MCF 10A (cell line): ENCODE measurements around the gene RIPOR2. TPM values are rescaled to one million over a fixed set of nuclear protein-coding genes. Genes with fewer than 3 reads are reported as not detected.

Experiments
- BruUV-seq: library from RNA; stranded (reverse); fragments of 400-500 nt; replicated peaks from 2 replicates; lab custom pipeline; 2021; lab: Mats Ljungman, UMichigan
- CTCF ChIA-PET: fragments of 300-600 bp; sonication (Branson Sonifier 250); formaldehyde crosslinking; extraction: SDS; loops from one replicate; lab custom pipeline; 2021; ENCODE audit warnings: antibody characterized with exemption, inconsistent platforms; lab: Yijun Ruan, JAX
- POLR2A ChIA-PET: fragments of 300-600, 350-650 bp; sonication (Branson Sonifier 250); formaldehyde crosslinking; extraction: SDS; loops from one replicate; lab custom pipeline; 2020; ENCODE audit warnings: antibody characterized with exemption, inconsistent platforms; lab: Yijun Ruan, JAX
- DNase-seq: peaks from one replicate; pipeline ENCODE4 v3.0.0-alpha.2; 2018; ENCODE audit not compliant: unreplicated experiment
- H3K27ac Mint-ChIP-seq: one replicate; pipeline ENCODE4 v1.8.0; 2022; ENCODE audit warnings: mild to moderate bottlenecking, low read depth, mixed read lengths; ENCODE audit not compliant: unreplicated experiment
- H3K27me3 Mint-ChIP-seq: one replicate; pipeline ENCODE4 v1.8.0; 2022; ENCODE audit warnings: mixed read lengths; ENCODE audit not compliant: insufficient read depth, unreplicated experiment
- H3K36me3 Mint-ChIP-seq: one replicate; pipeline ENCODE4 v1.8.0; 2022; ENCODE audit warnings: mild to moderate bottlenecking, moderate library complexity, mixed read lengths; ENCODE audit not compliant: insufficient read depth, unreplicated experiment
- H3K4me1 Mint-ChIP-seq: one replicate; pipeline ENCODE4 v1.8.0; 2022; ENCODE audit warnings: mixed read lengths; ENCODE audit not compliant: insufficient read depth, unreplicated experiment
- H3K4me3 Mint-ChIP-seq: one replicate; pipeline ENCODE4 v1.8.0; 2022; ENCODE audit warnings: mild to moderate bottlenecking, moderate library complexity, mixed read lengths; ENCODE audit not compliant: unreplicated experiment
- H3K9me3 Mint-ChIP-seq: one replicate; pipeline ENCODE4 v1.8.0; 2022; ENCODE audit warnings: mixed read lengths; ENCODE audit not compliant: unreplicated experiment
- CTCF ChIP-seq: fragments of 200-600 bp; IDR thresholded peaks from one replicate; pipeline ENCODE4 v1.8.0; 2022; ENCODE audit warnings: antibody characterized with exemption, mild to moderate bottlenecking; ENCODE audit not compliant: unreplicated experiment
- intact Hi-C: fragments of 100-400 bp; cut with micrococcal nuclease; formaldehyde crosslinking; loops from 2 replicates; pipeline ENCODE4 v1.14.1; 2022
- total RNA-seq: library from RNA; stranded (reverse); gene quantifications from 2 replicates; pipeline ENCODE4 v1.2.3, GENCODE V29; 2022

RIPOR2 gene
- total RNA-seq, 1 experiment from 2014 or later = 4.9 TPM

DNA sequence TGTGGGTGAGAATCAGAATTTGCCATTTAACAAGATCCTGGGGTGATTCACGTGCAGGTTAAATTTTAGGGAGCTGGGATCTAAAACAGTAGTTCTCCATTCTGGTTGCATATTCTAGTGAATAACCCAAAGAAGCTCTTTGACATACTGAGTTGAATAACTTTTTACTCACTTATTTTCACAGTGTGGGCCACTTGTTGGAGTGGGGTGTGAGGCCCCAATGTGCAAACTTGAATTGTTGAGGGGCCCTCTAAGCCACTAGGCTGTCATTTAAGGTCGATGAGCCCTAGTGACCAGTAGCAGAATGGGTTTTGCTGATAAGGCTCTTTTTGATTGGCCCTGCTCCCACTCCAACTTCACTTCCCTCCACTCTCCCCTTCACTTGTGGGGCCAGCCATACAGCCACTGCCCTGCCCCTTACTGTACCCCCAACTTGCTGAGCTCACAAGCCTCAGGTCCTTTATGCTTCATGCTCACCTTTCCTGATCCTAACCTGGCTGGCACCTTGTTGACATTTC, 33.6 kb upstream of the RIPOR2 start:
- ChIA-PET CTCF (no interaction called here), POLR2A (interaction anchor here (0.9 kb wide), 1 partner anchor 13 kb away, joined by 3 read pairs; no protein-coding TSS in a partner anchor)
- BruUV-seq = no TSS peak
- intact Hi-C loops = no loop called here
- H3K27me3 Mint-ChIP-seq = no peaks in the 10 kb centered on the region
- peaks cover 5% of the 10 kb centered on the region for H3K36me3 Mint-ChIP-seq
- no peak for DNase-seq
- no peaks in the 10 kb centered on the region for H3K9me3 Mint-ChIP-seq
- H3K4me3 Mint-ChIP-seq = no peak overlapping the region
- no peak for TF ChIP-seq CTCF
- H3K27ac Mint-ChIP-seq = no peak overlapping the region
- H3K4me1 Mint-ChIP-seq = peaks cover 5% of the 10 kb centered on the region

GRCh38 chr6:24968783-24969182, 33.0 kb upstream of the RIPOR2 start:
- Mint-ChIP-seq H3K36me3 (peaks cover 5% of the 10 kb centered on the region), H3K4me1 (peaks cover 5% of the 10 kb centered on the region), H3K27ac (no peak overlapping the region), H3K4me3 (no peak overlapping the region), H3K27me3 (no peaks in the 10 kb centered on the region), H3K9me3 (no peaks in the 10 kb centered on the region)
- BruUV-seq = no TSS peak
- TF ChIP-seq CTCF = no peak
- DNase-seq = no peak
- ChIA-PET CTCF (no interaction called here), POLR2A (interaction anchor here (0.6 to 0.9 kb wide), 2 partner anchors 14 to 33 kb away, joined by 3 read pairs; partner anchors contain the start of gene RIPOR2)
- intact Hi-C loops = no loop called here

DNA sequence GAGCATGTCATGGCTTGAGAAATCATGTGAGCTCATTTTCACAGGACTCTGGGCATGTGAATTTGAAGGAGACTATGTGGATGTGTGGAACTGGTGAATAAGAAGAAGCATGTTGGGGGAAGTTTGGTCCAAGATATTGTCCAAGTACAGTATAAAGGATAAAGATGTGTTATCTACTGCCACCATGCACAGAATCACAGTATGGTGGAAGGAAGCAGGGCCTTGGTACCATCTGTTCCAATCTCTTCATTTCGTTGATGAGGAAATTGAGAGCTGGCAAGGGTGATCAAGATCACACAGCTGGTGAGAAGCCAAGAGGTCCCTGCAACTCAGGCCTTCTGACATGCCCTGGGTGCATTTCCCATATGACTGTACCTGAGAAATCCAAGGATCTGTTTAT, 31.5 kb upstream of the RIPOR2 start:
- H3K4me3 Mint-ChIP-seq = no peak overlapping the region
- H3K9me3 Mint-ChIP-seq = no peaks in the 10 kb centered on the region
- CTCF ChIA-PET = interaction anchor here (1.5 to 2.2 kb wide), 3 partner anchors 10 to 33 kb away, joined by 3 to 6 read pairs (median 5); no protein-coding TSS in a partner anchor
- no peak for TF ChIP-seq CTCF
- no peaks in the 10 kb centered on the region for H3K4me1 Mint-ChIP-seq
- H3K36me3 Mint-ChIP-seq = peaks cover 5% of the 10 kb centered on the region
- no peak for DNase-seq
- H3K27ac Mint-ChIP-seq = no peak overlapping the region
- H3K27me3 Mint-ChIP-seq = no peaks in the 10 kb centered on the region
- intact Hi-C loops = no loop called here
- POLR2A ChIA-PET = interaction anchor here (0.5 to 0.7 kb wide), 3 partner anchors 34 to 116 kb away, joined by 3 read pairs; no protein-coding TSS in a partner anchor
- no TSS peak for BruUV-seq

DNA sequence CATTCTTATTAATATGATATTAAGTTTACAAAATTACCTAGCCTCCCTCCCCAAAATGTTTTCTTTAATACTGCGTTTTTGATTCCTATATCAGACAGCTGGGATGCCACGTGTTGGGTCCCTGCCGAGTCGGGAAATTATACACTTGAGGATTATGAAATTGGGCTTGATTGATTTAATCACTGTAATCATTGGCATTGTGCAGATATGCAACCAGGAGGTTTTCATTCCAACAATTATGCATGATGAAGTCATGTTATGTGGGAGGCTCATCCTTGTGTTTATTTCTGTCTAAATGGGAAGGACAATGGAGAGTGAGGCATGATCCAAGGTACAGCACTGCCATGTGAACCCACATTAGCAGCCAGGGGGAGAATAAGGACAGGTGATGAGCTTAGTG, 30.6 kb upstream of the RIPOR2 start:
- Mint-ChIP-seq H3K36me3 (peaks cover 5% of the 10 kb centered on the region), H3K27ac (no peak overlapping the region), H3K4me3 (no peak overlapping the region), H3K4me1 (no peaks in the 10 kb centered on the region), H3K9me3 (no peaks in the 10 kb centered on the region), H3K27me3 (no peaks in the 10 kb centered on the region)
- no peak for TF ChIP-seq CTCF
- POLR2A ChIA-PET = interaction anchor here (1.1 kb wide), 1 partner anchor 9 kb away, joined by 3 read pairs; no protein-coding TSS in a partner anchor
- no peak for DNase-seq
- intact Hi-C loops = no loop called here
- no TSS peak for BruUV-seq
- CTCF ChIA-PET = interaction anchor here (0.7 to 2.2 kb wide), 4 partner anchors 11 to 48 kb away, joined by 3 to 6 read pairs (median 4); no protein-coding TSS in a partner anchor
